AG04450 (cell line): ENCODE measurements around the gene LAMC2. TPM values are rescaled to one million over a fixed set of nuclear protein-coding genes. Genes with fewer than 3 reads are reported as not detected.

ENCODE experiments used
- CTCF ChIA-PET: fragments of 300-600, 350-600 bp; formaldehyde crosslinking; extraction: SDS; loops from one replicate; lab custom pipeline; 2022; ENCODE audit warnings: antibody characterized with exemption, inconsistent platforms; lab: Charles Lee
- POLR2A ChIA-PET: fragments of 350-600 bp; formaldehyde crosslinking; extraction: SDS; loops from one replicate; lab custom pipeline; 2021; ENCODE audit warnings: antibody characterized with exemption, inconsistent platforms; lab: Yijun Ruan, JAX
- DNase-seq: peaks from one replicate; pipeline ENCODE4 v3.0.0-alpha.2; 2011; ENCODE audit warnings: low read depth, low spot score
- H3K27ac ChIP-seq: one replicate; pipeline ENCODE4 v1.5.1; 2012; ENCODE audit warnings: low read depth, low read length, control low read depth
- H3K27me3 ChIP-seq: one replicate; pipeline ENCODE4 v1.6.0; 2012; ENCODE audit warnings: low read length; ENCODE audit not compliant: control insufficient read depth, insufficient read depth
- H3K4me3 ChIP-seq: 2 replicates; pipeline ENCODE4 v1.5.1; 2011; ENCODE audit warnings: mild to moderate bottlenecking, low read depth, low read length, control low read depth
- H3K9me3 ChIP-seq: 2 replicates; pipeline ENCODE4 v1.5.1; 2012; ENCODE audit warnings: low read length; ENCODE audit not compliant: control insufficient read depth, insufficient read depth
- polyA plus RNA-seq: library from polyadenylated mRNA; depleted of rRNA; stranded (reverse); fragments of >200 nt; gene quantifications from 2 replicates; pipeline ENCODE4 v1.2.3, GENCODE V29; 2011
- TF ChIP-seq, protein P1 (sequence below): IDR thresholded peaks from 2 replicates; pipeline ENCODE4 v1.5.1; 2011; ENCODE audit warnings: low read depth, low read length, control low read depth, inconsistent platforms

The LAMC2 gene
- polyA plus RNA-seq, 1 experiment: 1.6 TPM

DNA sequence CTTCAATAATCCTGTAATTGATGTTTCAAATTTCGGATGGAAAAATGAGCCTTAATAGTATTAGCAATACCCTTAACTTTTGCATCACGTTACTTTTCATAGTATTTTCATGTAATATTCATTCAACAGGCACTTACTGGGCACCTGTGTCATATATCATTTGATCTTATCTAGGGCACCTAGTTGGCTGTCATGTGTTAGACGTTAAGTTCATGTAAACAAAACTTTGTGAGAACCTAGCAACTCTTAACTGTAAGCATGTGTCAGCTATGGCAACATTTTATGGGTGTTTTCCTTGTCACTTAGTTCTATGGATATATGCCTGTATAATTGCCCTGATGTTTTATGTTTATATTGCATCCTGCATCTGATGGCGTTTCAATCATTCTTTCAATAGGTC lies 777 bp downstream of the LAMC2 start:
- Histone ChIP-seq H3K27me3 (no peaks in the 10 kb centered on the region), H3K4me3 (no peak overlapping the region), H3K9me3 (no peaks in the 10 kb centered on the region), H3K27ac (no peak overlapping the region)
- ChIA-PET CTCF (no interaction called here), POLR2A (no interaction called here)
- TF ChIP-seq, protein P1, sequence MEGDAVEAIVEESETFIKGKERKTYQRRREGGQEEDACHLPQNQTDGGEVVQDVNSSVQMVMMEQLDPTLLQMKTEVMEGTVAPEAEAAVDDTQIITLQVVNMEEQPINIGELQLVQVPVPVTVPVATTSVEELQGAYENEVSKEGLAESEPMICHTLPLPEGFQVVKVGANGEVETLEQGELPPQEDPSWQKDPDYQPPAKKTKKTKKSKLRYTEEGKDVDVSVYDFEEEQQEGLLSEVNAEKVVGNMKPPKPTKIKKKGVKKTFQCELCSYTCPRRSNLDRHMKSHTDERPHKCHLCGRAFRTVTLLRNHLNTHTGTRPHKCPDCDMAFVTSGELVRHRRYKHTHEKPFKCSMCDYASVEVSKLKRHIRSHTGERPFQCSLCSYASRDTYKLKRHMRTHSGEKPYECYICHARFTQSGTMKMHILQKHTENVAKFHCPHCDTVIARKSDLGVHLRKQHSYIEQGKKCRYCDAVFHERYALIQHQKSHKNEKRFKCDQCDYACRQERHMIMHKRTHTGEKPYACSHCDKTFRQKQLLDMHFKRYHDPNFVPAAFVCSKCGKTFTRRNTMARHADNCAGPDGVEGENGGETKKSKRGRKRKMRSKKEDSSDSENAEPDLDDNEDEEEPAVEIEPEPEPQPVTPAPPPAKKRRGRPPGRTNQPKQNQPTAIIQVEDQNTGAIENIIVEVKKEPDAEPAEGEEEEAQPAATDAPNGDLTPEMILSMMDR: no peak
- DNase-seq: no peak

- TF ChIP-seq, protein P1: no peak
- no peaks in the 10 kb centered on the region for H3K9me3 ChIP-seq
- POLR2A ChIA-PET: no interaction called here
- no peaks in the 10 kb centered on the region for H3K27me3 ChIP-seq
- H3K4me3 ChIP-seq: no peak overlapping the region
- CTCF ChIA-PET: no interaction called here
- H3K27ac ChIP-seq: no peak overlapping the region
- no peak for DNase-seq
These were observed 2.2 kb downstream of the LAMC2 start for GRCh38 chr1:183188240-183188639.

GRCh38 chr1:183191833-183192232 lies 5.8 kb downstream of the LAMC2 start:
- TF ChIP-seq, protein P1: no peak
- H3K27me3 ChIP-seq: no peaks in the 10 kb centered on the region
- H3K9me3 ChIP-seq: no peaks in the 10 kb centered on the region
- peak; percentile 68 for DNase-seq
- CTCF ChIA-PET: interaction anchor here (0.7 to 1.3 kb wide), 3 partner anchors 37 to 230 kb away, joined by 3 to 4 read pairs (median 3); no protein-coding TSS in a partner anchor
- H3K4me3 ChIP-seq: no peak overlapping the region
- POLR2A ChIA-PET: interaction anchor here (0.7 kb wide), 1 partner anchor 116 kb away, joined by 3 read pairs; no protein-coding TSS in a partner anchor
- H3K27ac ChIP-seq: no peak overlapping the region

DNA sequence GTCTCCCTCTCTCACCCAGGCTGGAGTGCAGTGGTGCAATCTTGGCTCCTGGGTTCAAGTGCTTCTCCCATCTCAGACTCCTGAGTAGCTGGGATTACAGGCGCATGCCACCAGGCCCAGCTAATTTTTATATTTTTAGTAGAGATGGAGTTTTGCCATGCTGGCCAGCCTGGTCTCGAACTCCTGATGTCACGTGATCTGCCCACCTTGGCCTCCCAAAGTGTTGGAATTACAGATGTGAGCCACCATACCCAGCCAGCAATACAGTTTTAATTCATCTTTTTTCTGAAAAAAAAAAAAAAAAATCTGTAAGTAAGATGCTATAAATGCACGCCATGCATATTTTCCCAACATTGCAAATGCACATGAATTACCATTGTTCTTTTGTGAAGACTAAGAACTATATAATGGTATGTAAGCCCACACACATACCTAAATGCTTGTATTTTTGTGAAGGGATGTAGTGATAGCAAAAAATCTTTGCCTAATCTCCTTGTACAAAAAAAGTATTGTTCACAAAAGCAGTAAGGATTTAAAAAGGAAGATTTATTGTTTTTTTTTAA lies 8.0 kb downstream of the LAMC2 start:
- H3K9me3 ChIP-seq: no peaks in the 10 kb centered on the region
- DNase-seq: no peak
- H3K27me3 ChIP-seq: no peaks in the 10 kb centered on the region
- no peak overlapping the region for H3K27ac ChIP-seq
- TF ChIP-seq, protein P1: no peak
- ChIA-PET POLR2A (no interaction called here), CTCF (interaction anchor here (1.2 kb wide), 1 partner anchor 41 kb away, joined by 4 read pairs; no protein-coding TSS in a partner anchor)
- no peak overlapping the region for H3K4me3 ChIP-seq

DNA sequence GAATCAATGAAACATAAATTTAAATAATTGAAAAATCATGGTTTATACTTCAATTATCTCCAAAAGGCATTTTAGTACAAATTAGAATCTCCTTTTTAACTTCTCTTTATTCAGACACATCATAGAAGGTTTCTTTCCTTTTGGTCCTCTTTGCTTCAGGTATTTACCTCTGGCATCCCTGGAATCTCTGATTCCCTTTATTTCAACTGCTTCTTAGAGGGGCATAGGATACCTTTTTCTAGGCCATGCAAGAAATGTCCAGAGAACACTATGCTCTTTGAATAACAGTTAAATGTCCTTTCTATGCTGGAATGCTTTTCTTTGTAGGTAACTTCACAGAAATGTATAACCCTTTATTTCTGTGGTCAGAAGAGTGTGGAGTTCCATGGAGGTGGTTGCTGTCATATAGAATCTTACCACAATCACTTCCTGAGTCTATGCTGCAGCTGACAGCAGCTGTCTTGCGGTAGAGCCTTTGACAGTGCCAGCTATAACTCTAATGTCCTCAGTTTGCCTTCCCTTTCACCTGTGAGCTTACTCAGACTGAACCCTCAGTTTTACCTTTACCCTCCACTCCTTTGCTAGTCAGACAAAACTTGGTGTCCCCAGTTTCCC lies 8.6 kb downstream of the LAMC2 start:
- no peaks in the 10 kb centered on the region for H3K9me3 ChIP-seq
- ChIA-PET POLR2A (no interaction called here), CTCF (interaction anchor here (1.2 kb wide), 1 partner anchor 40 kb away, joined by 4 read pairs; no protein-coding TSS in a partner anchor)
- H3K4me3 ChIP-seq: no peak overlapping the region
- TF ChIP-seq, protein P1: no peak
- no peak overlapping the region for H3K27ac ChIP-seq
- no peak for DNase-seq
- H3K27me3 ChIP-seq: no peaks in the 10 kb centered on the region
